ENCODE data around the gene PTPRM.

The PTPRM gene

DNA sequence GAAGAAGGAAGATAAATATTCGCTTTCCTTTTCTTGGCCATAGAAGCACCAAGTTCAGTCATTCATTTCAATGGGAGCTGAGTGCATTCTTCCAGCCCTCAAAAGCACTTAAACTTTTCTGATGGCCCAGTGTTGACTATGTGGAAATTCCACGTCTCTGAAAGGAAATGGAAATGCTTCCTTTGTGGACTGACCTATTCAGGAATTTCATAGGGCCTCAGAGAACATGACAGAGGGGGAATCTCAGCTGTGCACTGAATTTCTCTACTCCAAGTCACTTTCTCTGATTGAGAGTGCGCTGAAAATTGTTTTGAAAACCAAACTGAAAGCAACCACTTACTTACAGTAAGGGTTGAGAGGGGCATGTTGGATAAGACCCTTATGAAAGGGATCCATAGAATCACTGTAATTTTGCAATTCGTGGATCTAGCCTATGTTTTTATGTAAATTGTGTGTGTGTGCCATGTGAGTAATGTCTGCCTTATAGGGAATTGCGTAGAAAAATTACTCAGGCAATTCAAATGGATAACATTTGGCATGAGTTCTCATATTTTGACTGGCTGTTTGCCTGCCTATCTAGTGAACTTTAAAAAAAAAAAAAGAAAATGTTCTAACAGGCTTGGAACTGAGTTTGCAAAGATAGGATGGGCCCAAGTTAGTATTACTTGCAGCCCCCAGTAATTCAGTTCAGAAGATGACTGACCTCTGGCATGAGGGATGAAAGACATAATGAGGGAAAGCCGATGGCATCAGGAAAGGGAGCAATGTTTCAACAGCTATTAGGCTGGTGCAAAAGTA is 437.0 kb downstream of the PTPRM start:
- Histone ChIP-seq H3K27me3 (ENCODE audit: control insufficient read depth, insufficient read depth, low read length) (no peaks in the 10 kb centered on the region), H3K9me3 (replicated peaks; ENCODE audit: low read length) (no peaks in the 10 kb centered on the region), H3K9ac (ENCODE audit: low read depth, low read length) (no peak overlapping the region), H3K36me3 (ENCODE audit: insufficient read depth, low read length) (no peaks in the 10 kb centered on the region), H3K4me1 (ENCODE audit: control insufficient read depth, insufficient read depth, low read length) (peaks cover 3% of the 10 kb centered on the region), H3K4me3 (ENCODE audit: low read length) (no peak overlapping the region), H3K4me2 (ENCODE audit: low read length) (no peak overlapping the region)

DNA sequence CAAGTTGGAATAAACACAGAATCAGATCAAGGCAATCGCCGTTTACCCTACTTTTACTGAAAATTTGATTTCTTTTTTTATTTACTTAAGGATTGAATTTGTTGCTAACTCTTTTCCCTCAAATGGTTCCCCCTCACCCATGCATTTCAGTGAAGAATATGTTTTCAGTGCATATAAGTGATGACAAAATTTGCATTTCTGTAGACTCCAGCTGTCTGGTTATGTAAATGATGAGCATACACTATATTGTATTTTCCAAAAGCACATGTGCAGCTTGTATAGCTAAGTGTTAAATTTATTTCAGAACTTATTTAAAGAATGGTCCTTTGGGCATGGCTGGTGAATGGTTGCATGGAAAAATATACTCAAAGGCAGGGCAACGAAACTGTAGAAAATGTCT is 437.7 kb downstream of the PTPRM start:
- no peaks in the 10 kb centered on the region for H3K9me3 ChIP-seq (replicated peaks; ENCODE audit: low read length)
- no peaks in the 10 kb centered on the region for H3K36me3 ChIP-seq (ENCODE audit: insufficient read depth, low read length)
- H3K4me1 ChIP-seq (ENCODE audit: control insufficient read depth, insufficient read depth, low read length): peaks cover 3% of the 10 kb centered on the region
- H3K4me3 ChIP-seq (ENCODE audit: low read length): no peak overlapping the region
- no peak overlapping the region for H3K4me2 ChIP-seq (ENCODE audit: low read length)
- H3K27me3 ChIP-seq (ENCODE audit: control insufficient read depth, insufficient read depth, low read length): no peaks in the 10 kb centered on the region
- no peak overlapping the region for H3K9ac ChIP-seq (ENCODE audit: low read depth, low read length)

DNA sequence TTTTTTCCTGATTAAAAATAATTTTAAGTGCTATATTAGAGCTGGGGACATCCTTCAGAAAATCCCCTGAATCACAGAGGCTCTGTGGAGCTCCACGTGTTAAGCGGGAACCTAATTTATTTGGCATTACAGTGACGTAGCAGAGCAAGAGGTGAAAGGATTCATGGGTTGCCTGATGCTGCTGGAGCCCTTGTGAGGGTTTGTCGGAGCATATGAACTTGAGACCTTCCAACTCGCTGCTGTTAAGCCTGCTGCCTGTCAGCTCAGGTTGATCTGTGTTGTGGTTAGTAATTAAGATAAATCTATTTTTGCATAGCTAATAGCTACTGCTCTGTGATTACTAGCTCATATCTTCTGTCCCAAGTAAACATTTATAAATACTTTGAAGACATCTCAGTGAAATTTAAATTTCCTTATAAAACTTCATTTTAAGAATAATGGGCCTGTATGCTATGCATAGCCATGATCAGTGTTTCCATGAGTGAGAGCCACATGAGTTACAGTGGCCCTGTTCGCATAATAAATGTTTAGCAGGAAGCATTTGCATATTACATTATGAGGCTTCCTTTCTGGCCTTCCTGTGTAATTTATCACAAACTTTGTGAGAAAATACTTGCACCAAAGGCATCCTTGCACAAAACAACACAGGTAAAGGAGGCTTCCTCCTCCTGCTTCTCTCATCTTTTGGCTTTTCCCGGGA is 438.9 kb downstream of the PTPRM start:
- no peak overlapping the region for H3K4me3 ChIP-seq (ENCODE audit: low read length)
- H3K9ac ChIP-seq (ENCODE audit: low read depth, low read length): no peak overlapping the region
- no peaks in the 10 kb centered on the region for H3K27me3 ChIP-seq (ENCODE audit: control insufficient read depth, insufficient read depth, low read length)
- no peak overlapping the region for H3K4me2 ChIP-seq (ENCODE audit: low read length)
- no peaks in the 10 kb centered on the region for H3K36me3 ChIP-seq (ENCODE audit: insufficient read depth, low read length)
- no peaks in the 10 kb centered on the region for H3K9me3 ChIP-seq (replicated peaks; ENCODE audit: low read length)
- peaks cover 3% of the 10 kb centered on the region for H3K4me1 ChIP-seq (ENCODE audit: control insufficient read depth, insufficient read depth, low read length)

- Histone ChIP-seq H3K4me2 (ENCODE audit: low read length) (no peak overlapping the region), H3K4me1 (ENCODE audit: control insufficient read depth, insufficient read depth, low read length) (peaks cover 3% of the 10 kb centered on the region), H3K4me3 (ENCODE audit: low read length) (no peak overlapping the region), H3K9me3 (replicated peaks; ENCODE audit: low read length) (no peaks in the 10 kb centered on the region), H3K36me3 (ENCODE audit: insufficient read depth, low read length) (no peaks in the 10 kb centered on the region), H3K9ac (ENCODE audit: low read depth, low read length) (no peak overlapping the region), H3K27me3 (ENCODE audit: control insufficient read depth, insufficient read depth, low read length) (no peaks in the 10 kb centered on the region)
Observed at GRCh38 chr18:8006979-8007378, 439.9 kb downstream of the PTPRM start.

DNA sequence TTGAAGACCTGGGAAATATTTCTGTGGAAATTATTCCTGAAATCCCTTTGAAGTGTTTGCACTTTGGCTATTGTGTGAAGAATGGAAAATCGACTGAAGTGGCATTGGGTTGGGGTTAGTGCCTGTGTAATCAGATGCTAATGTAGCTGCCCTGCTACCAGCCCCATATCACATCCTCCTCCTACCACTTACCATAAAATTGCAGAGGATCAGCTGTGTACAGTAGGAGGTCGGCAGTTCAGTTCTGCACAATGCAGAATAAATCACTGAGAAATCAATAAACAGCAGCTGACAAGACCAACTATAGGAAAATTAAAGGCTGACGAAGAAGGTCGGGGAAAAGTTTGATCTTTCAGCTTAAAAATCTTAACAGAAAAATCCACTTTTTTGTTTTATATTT is 440.9 kb downstream of the PTPRM start:
- Histone ChIP-seq H3K4me1 (ENCODE audit: control insufficient read depth, insufficient read depth, low read length) (peaks cover 3% of the 10 kb centered on the region), H3K9me3 (replicated peaks; ENCODE audit: low read length) (no peaks in the 10 kb centered on the region), H3K27me3 (ENCODE audit: control insufficient read depth, insufficient read depth, low read length) (no peaks in the 10 kb centered on the region), H3K36me3 (ENCODE audit: insufficient read depth, low read length) (no peaks in the 10 kb centered on the region), H3K9ac (ENCODE audit: low read depth, low read length) (no peak overlapping the region), H3K4me2 (ENCODE audit: low read length) (no peak overlapping the region), H3K4me3 (ENCODE audit: low read length) (no peak overlapping the region)

- H3K9me3 ChIP-seq (replicated peaks; ENCODE audit: low read length): no peaks in the 10 kb centered on the region
Observed at GRCh38 chr18:8011361-8011760, 444.2 kb downstream of the PTPRM start.

GRCh38 chr18:8011906-8012305 is 444.8 kb downstream of the PTPRM start:
- Histone ChIP-seq H3K4me3 (ENCODE audit: low read length) (no peak overlapping the region), H3K4me1 (ENCODE audit: control insufficient read depth, insufficient read depth, low read length) (no peaks in the 10 kb centered on the region), H3K36me3 (ENCODE audit: insufficient read depth, low read length) (no peaks in the 10 kb centered on the region), H3K9me3 (replicated peaks; ENCODE audit: low read length) (no peaks in the 10 kb centered on the region), H3K4me2 (ENCODE audit: low read length) (no peak overlapping the region), H3K9ac (ENCODE audit: low read depth, low read length) (no peak overlapping the region), H3K27me3 (ENCODE audit: control insufficient read depth, insufficient read depth, low read length) (no peaks in the 10 kb centered on the region)

More at GRCh38 chr18:8011361-8011760, 444.2 kb downstream of the PTPRM start:
- no peaks in the 10 kb centered on the region for H3K27me3 ChIP-seq (ENCODE audit: control insufficient read depth, insufficient read depth, low read length)
- H3K4me1 ChIP-seq (ENCODE audit: control insufficient read depth, insufficient read depth, low read length): no peaks in the 10 kb centered on the region
- no peaks in the 10 kb centered on the region for H3K36me3 ChIP-seq (ENCODE audit: insufficient read depth, low read length)
- H3K4me3 ChIP-seq (ENCODE audit: low read length): no peak overlapping the region
- no peak overlapping the region for H3K4me2 ChIP-seq (ENCODE audit: low read length)
- no peak overlapping the region for H3K9ac ChIP-seq (ENCODE audit: low read depth, low read length)

DNA sequence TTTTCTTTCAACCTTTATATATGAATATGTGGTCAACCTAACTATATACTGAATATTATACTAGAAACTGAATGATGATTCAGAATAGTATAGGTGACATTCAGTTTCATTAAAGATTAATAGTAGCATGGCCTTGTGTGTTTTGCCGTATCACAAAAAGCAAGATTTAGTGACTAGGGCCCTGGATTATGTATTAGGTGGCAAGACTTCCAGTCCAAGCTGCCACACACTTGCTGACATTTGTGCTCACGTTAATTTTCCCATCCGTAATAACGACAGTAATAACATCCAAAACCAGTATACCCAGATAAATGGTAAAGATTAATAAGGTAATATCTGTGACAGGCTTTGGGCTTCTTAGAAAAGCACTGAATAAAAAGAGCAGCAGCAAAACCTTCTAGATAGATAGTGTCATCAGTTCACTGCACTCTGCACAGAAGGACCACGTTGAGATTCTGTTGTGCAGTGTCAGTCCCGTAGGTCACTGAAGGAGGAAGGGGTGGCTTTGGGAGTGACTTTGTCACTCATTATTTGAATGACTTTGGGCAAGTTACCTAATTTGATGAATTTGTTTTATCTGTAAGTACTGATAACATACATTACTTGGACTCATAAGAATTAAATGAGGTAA is 451.7 kb downstream of the PTPRM start:
- no peak overlapping the region for H3K4me2 ChIP-seq (ENCODE audit: low read length)
- H3K36me3 ChIP-seq (ENCODE audit: insufficient read depth, low read length): no peaks in the 10 kb centered on the region

DNA sequence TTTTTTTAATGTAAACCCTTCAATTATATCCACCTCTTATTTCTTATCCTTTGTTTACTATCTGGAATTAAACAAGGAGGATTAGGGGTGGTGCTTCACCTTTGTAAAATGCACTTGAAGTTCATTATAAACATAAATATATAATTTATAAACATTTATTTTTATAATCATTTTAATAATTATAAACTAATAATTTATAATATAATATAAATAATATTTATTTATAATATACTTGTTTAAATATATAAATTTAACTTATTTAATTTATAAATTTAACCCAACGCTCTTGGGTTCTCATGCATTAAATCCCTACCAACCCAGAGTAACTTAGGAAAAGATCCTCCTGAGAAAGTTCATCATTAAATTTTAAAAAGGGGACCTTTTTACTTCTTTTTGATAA is 452.5 kb downstream of the PTPRM start:
- Histone ChIP-seq H3K27me3 (ENCODE audit: control insufficient read depth, insufficient read depth, low read length) (no peaks in the 10 kb centered on the region), H3K36me3 (ENCODE audit: insufficient read depth, low read length) (no peaks in the 10 kb centered on the region), H3K4me2 (ENCODE audit: low read length) (no peak overlapping the region), H3K4me3 (ENCODE audit: low read length) (no peak overlapping the region), H3K9me3 (replicated peaks; ENCODE audit: low read length) (no peaks in the 10 kb centered on the region), H3K4me1 (ENCODE audit: control insufficient read depth, insufficient read depth, low read length) (no peaks in the 10 kb centered on the region), H3K9ac (ENCODE audit: low read depth, low read length) (no peak overlapping the region)

More for the DNA sequence above, 451.7 kb downstream of the PTPRM start:
- no peaks in the 10 kb centered on the region for H3K27me3 ChIP-seq (ENCODE audit: control insufficient read depth, insufficient read depth, low read length)
- no peak overlapping the region for H3K9ac ChIP-seq (ENCODE audit: low read depth, low read length)
- H3K4me1 ChIP-seq (ENCODE audit: control insufficient read depth, insufficient read depth, low read length): no peaks in the 10 kb centered on the region
- H3K4me3 ChIP-seq (ENCODE audit: low read length): no peak overlapping the region
- H3K9me3 ChIP-seq (replicated peaks; ENCODE audit: low read length): no peaks in the 10 kb centered on the region

GRCh38 chr18:8020132-8020846 is 453.2 kb downstream of the PTPRM start:
- H3K36me3 ChIP-seq (ENCODE audit: insufficient read depth, low read length): no peaks in the 10 kb centered on the region
- no peak overlapping the region for H3K4me3 ChIP-seq (ENCODE audit: low read length)
- H3K27me3 ChIP-seq (ENCODE audit: control insufficient read depth, insufficient read depth, low read length): no peaks in the 10 kb centered on the region
- H3K4me1 ChIP-seq (ENCODE audit: control insufficient read depth, insufficient read depth, low read length): no peaks in the 10 kb centered on the region
- no peak overlapping the region for H3K9ac ChIP-seq (ENCODE audit: low read depth, low read length)
- no peak overlapping the region for H3K4me2 ChIP-seq (ENCODE audit: low read length)
- H3K9me3 ChIP-seq (replicated peaks; ENCODE audit: low read length): no peaks in the 10 kb centered on the region

GRCh38 chr18:8029061-8029460 is 461.9 kb downstream of the PTPRM start:
- Histone ChIP-seq H3K27me3 (ENCODE audit: control insufficient read depth, insufficient read depth, low read length) (no peaks in the 10 kb centered on the region), H3K4me3 (ENCODE audit: low read length) (no peak overlapping the region), H3K9me3 (replicated peaks; ENCODE audit: low read length) (no peaks in the 10 kb centered on the region), H3K9ac (ENCODE audit: low read depth, low read length) (no peak overlapping the region), H3K36me3 (ENCODE audit: insufficient read depth, low read length) (no peaks in the 10 kb centered on the region), H3K4me1 (ENCODE audit: control insufficient read depth, insufficient read depth, low read length) (no peaks in the 10 kb centered on the region), H3K4me2 (ENCODE audit: low read length) (no peak overlapping the region)

Data from skeletal muscle satellite cell (primary cell).